HG03460 (cell line): ENCODE data around the gene ZZZ3.
A peak's percentile ranks its signal among the peaks of the same experiment; 100 is the strongest.
"Not testable (repeated sequence)": the region's sequence is repeated elsewhere in the genome, so short reads cannot be mapped to it uniquely, and the experiment has no call there.

Source experiments
- ATAC-seq: cut with Tn5 transposase; IDR thresholded peaks from one replicate; pipeline ENCODE4 v1.9.1; 2021; ENCODE audit not compliant: unreplicated experiment

Gene ZZZ3

DNA sequence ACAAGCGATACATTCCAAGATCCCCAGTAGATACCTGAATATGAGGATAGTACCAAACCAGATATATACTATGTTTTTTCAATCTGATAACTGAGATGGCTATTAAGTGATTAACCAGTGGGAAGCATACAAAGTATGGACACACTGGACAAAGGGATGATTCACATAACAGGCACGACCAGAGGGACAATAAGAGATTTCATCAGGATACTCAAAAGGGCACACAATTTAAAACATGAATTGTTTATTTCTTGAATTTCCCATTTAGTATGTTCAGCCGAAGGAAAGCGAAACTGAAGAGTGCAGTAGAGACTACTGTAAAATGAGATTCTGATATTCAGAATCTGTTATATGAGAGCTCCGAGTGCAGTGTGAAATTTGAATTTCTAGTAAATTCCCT lies 10.6 kb downstream of the ZZZ3 start:
- ATAC-seq = no peak

DNA sequence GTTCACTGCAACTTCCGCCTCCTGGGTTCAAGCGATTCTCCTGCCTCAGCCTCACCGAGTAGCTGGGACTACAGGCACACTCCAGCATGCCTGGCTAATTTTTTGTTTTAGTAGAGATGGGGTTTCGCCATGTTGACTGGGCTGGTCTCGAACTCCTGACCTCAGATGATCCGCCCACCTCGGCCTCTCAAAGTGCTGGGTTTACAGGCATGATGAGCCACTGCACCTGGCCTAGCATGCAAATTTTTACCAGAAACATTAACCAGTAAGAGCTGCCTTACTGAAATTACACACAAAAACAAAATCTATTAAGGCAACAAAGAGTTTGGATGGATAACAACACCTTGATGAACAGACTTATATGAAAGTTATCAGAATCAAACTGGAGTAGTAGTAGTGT lies 12.1 kb downstream of the ZZZ3 start:
- no peak for ATAC-seq

DNA sequence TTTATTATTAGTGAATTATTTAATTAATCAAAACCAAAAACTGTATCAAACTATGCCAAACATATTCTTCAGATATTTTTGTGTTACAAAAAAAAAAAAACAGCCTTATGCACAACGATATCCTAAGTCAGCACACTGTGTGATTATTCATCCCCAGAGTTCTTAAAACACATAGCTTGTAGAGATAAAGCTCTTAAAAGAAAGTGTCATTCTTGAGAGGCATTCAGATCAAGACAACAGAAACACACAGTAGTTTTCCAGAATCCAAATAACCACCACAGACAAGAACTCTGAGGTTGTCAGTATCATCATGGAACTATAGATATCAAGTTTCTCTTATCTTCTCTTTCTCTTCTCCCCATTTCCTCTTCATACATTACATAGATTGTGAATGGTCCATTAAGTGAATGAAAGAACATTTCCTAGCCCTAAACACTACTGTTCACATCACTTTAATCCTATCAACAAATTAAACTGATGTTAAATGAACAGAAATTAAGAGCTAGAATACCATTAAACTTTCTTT lies 13.5 kb downstream of the ZZZ3 start:
- ATAC-seq = no peak

GRCh38 chr1:77664939-77665516 lies 17.4 kb downstream of the ZZZ3 start:
- ATAC-seq = no peak

DNA sequence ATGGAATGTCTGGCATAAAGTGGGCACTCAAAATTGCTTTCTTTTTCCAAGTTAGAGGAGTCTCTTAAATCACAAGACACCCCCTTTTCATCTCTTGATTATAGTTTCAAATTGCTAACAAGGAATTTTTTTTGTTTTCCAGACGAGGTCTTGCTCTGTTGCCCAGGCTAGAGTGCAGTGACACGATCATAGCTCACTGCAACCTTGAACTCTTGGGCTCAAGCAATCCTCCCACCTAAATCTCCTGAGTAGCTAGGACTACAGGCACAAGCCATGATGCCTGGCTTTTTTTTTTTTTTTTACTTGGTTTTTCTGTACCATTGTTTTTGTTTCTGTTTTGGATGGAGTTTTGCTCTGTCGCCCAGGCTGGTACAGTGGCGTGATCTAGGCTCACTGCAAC lies 20.8 kb downstream of the ZZZ3 start:
- ATAC-seq = no peak

GRCh38 chr1:77659879-77660593 lies 22.4 kb downstream of the ZZZ3 start:
- peak; percentile 62 for ATAC-seq

GRCh38 chr1:77658271-77658670 lies 24.2 kb downstream of the ZZZ3 start:
- ATAC-seq = no peak

DNA sequence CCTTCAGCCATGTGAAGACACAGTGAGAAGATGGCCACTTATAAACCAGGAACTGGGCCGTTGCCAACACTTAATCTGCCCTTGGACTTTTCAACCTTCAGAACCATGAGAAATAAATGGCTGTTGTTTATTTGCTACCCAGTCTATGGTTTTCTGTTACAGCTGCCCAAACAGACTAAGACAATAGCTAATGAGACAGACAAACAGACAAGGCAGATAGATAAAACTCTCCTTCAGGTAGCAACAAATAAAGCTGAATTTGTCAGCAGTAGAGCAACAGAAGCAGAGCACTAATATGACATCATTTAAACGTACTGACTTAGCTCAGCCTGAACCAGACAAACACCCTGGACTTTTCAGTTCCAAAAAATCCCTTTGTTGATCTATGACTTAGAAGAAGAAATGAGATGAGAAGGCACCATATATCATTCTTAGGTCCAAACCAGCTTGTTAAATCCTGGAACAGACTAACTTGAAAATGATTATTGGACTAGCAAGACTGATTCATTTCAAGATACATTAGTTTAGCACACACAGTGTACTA lies 27.0 kb downstream of the ZZZ3 start:
- ATAC-seq = no peak

- no peak for ATAC-seq
Observed at GRCh38 chr1:77652970-77653516, 29.4 kb downstream of the ZZZ3 start.

- no peak for ATAC-seq
Observed at GRCh38 chr1:77652268-77652667, 30.2 kb downstream of the ZZZ3 start.

GRCh38 chr1:77649127-77649526 lies 33.3 kb downstream of the ZZZ3 start:
- ATAC-seq = no peak

DNA sequence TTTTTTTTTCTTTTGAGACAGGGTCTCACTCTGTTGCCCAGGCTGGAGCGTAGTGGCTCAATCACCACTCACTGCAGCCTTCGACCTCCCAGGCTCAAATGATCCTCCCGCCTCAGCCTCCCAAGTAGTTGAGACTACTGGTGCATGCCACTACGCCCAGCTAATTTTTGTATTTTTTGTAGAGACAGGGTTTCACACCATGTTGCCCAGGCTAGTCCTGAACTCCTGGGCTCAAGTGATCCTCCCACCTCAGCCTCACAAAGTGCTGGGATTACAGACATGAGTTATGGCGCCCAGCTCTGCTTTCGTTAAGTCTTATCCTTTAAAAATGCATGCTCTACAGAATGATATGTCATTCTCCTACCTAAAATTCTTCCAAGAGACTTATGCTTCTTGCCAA lies 36.2 kb downstream of the ZZZ3 start:
- ATAC-seq = not testable (repeated sequence)

DNA sequence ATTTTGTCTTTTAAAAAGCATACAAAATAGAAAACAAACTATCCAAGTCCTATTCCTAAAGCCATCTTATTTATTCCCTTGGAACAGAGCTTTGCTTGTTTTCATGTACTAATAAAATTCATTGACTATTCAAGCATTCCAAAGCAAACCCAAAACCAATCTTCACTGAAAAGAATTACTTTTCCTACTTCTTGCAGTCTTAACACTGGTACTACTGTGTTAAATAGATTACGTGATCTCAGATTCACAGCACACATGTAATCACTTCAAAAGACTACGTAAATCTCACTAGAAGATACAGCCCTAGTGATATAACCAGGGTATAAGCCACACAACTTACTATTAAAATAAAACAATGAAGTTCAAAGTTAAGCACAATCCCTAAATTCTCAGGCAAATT lies 39.0 kb downstream of the ZZZ3 start:
- ATAC-seq = no peak

GRCh38 chr1:77642941-77643340 lies 39.5 kb downstream of the ZZZ3 start:
- ATAC-seq = no peak

GRCh38 chr1:77642196-77642595 lies 40.3 kb downstream of the ZZZ3 start:
- no peak for ATAC-seq

DNA sequence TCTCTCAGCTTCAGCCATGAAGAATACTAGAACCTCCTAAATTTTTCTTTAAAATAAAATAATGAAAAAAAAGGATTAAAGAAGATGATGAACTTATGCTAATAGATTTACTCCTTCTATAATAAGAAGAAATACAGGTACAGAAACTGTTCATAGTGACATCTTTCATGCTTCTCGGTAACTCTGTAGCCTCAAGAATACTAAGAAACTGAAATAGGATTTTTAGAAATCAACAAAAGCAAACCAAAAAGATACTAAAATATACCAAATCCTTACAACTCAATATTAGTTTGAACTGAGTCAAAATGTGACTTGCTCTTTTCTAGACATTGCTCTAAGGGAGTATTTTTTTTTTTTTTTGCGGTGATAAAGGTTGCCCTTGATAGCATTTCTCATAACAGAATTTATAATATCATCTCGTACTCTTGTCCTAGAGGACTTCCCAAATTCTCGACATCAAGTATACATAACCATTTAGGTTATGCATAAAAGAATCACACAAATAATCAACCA lies 42.8 kb downstream of the ZZZ3 start:
- no peak for ATAC-seq

DNA sequence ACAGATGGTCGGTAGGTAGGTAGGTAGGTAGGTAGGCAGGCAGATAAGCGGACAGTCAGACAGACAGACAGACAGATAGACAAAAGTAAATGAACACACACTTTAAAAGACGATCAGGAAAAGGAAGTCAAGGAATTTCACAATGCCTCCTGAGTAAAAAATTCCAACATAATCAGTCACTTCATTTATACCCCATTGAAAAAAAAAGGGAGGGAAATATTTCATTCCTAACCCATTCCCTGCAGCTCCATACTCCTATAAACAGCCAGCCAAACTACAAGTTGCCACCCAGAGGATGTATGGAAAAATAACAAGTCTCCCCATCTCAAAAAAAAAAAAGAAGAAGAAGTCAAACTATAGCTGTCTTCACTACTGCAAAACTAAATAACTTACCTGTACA lies 43.4 kb downstream of the ZZZ3 start:
- no peak for ATAC-seq

GRCh38 chr1:77636864-77637263 lies 45.6 kb downstream of the ZZZ3 start:
- no peak for ATAC-seq
